GM12865 (cell line): ENCODE results near the gene FNDC8.
"Not testable (repeated sequence)": the region's sequence is repeated elsewhere in the genome, so short reads cannot be mapped to it uniquely, and the experiment has no call there.

Experiments used
- DNase-seq: peaks from one replicate; pipeline ENCODE4 v3.0.0; 2010; ENCODE audit warnings: low read depth
- H3K4me3 ChIP-seq: 2 replicates; pipeline ENCODE4 v1.5.1; 2011; ENCODE audit warnings: mild to moderate bottlenecking, low read depth, low read length, control low read depth
- CTCF ChIP-seq: IDR thresholded peaks from 2 replicates; pipeline ENCODE4 v1.5.1; 2011; ENCODE audit warnings: low read length, control low read depth, low read depth, inconsistent platforms; ENCODE audit not compliant: insufficient read depth; ENCODE audit errors: missing control alignments

The FNDC8 gene

GRCh38 chr17:35142467-35142796 is 21.0 kb downstream of the FNDC8 start:
- DNase-seq = no peak
- H3K4me3 ChIP-seq = peak overlapping the region; percentile 96; the same call in 1 of the 2 replicates
- no peak for TF ChIP-seq CTCF

GRCh38 chr17:35144840-35145239 is 23.4 kb downstream of the FNDC8 start:
- H3K4me3 ChIP-seq = no peak overlapping the region
- TF ChIP-seq CTCF = no peak
- no peak for DNase-seq

GRCh38 chr17:35146214-35146833 is 24.9 kb downstream of the FNDC8 start:
- H3K4me3 ChIP-seq = no peak overlapping the region
- DNase-seq = no peak
- no peak for TF ChIP-seq CTCF

- TF ChIP-seq CTCF = no peak
- H3K4me3 ChIP-seq = no peak within 1 kb of the TSS
- DNase-seq = no peak
These were observed 26.0 kb downstream of the FNDC8 start, which contains the start of gene UNC45B for GRCh38 chr17:35147375-35147905. Gene UNC45B, plus strand, starts transcription at chr17:35147817. Its CDS starts 447 bp downstream, at chr17:35148264.

GRCh38 chr17:35148144-35148543 is 26.7 kb downstream of the FNDC8 start:
- no peak overlapping the region for H3K4me3 ChIP-seq
- no peak for TF ChIP-seq CTCF
- no peak for DNase-seq

- H3K4me3 ChIP-seq = no peak overlapping the region
- TF ChIP-seq CTCF = no peak
- DNase-seq = no peak
These were observed 28.5 kb downstream of the FNDC8 start for GRCh38 chr17:35149941-35150340.

- not testable (repeated sequence) for H3K4me3 ChIP-seq, DNase-seq
These were observed 29.7 kb downstream of the FNDC8 start for GRCh38 chr17:35151080-35151479.
